ENCODE results near the gene NME7. TPM values are rescaled to one million over a fixed set of nuclear protein-coding genes. Genes with fewer than 3 reads are reported as not detected.

NME7 gene
- total RNA-seq, 1 experiment from 2014 or later = 25.2 TPM

DNA sequence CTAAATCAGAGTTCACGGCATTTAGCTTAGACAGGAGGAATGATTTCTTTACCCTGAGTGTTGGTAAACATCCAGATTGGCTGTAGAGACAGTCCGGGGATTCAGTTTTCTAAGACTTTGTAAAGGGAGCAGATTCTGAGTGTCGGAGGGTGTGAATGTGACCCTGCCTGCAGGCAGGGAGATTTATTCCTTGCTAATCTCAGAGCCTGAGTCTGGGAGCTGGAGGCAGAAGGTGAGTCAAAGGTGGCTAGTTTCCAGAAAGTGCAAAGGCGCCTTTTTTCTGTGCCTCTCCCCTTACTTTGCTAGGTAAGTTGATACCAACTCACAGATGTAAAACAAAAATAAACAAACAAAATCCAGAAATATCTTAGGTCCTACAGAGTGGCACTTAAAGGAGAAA lies 249.4 kb downstream of the NME7 start:
- H3K27ac Mint-ChIP-seq (ENCODE audit: unreplicated experiment) = peak overlapping the region; percentile 99
- no TSS peak for BruUV-seq (replicated peaks)

DNA sequence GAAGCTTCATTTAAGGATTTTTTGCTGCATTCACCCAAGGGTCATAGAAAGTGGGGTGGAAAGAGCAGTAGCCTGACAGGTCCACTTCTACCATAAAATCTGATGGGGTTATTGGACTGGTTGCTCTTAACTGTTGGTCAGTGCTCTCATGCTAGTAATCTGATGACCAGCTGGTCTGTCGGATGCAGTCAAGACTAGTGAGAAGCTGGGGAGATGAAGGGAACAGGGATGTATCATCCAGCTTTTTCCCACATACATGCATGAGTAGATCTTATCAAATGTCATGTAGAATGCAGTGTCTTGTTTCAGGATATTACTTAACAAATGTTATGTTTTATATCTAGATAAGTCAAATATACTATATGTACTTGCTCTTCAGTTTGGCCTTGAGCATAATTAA lies 250.0 kb downstream of the NME7 start:
- Mint-ChIP-seq H3K4me3 (ENCODE audit: low read depth, unreplicated experiment) (peak overlapping the region; percentile 60), H3K9me3 (ENCODE audit: low read depth, unreplicated experiment) (no peaks in the 10 kb centered on the region), H3K4me1 (ENCODE audit: low read depth, unreplicated experiment) (peaks cover 93% of the 10 kb centered on the region), H3K27ac (ENCODE audit: unreplicated experiment) (peak overlapping the region; percentile 99), H3K36me3 (ENCODE audit: insufficient read depth, unreplicated experiment) (peaks cover 99% of the 10 kb centered on the region), H3K27me3 (ENCODE audit: unreplicated experiment) (no peaks in the 10 kb centered on the region)
- intact Hi-C loops (cut with micrococcal nuclease; ENCODE audit: unreplicated experiment) = loop anchor here (2.0 kb wide), 1 partner anchor 31 kb away; no protein-coding TSS in a partner anchor
- no TSS peak for BruUV-seq (replicated peaks)
- DNase-seq = no peak
- TF ChIP-seq, protein P1, sequence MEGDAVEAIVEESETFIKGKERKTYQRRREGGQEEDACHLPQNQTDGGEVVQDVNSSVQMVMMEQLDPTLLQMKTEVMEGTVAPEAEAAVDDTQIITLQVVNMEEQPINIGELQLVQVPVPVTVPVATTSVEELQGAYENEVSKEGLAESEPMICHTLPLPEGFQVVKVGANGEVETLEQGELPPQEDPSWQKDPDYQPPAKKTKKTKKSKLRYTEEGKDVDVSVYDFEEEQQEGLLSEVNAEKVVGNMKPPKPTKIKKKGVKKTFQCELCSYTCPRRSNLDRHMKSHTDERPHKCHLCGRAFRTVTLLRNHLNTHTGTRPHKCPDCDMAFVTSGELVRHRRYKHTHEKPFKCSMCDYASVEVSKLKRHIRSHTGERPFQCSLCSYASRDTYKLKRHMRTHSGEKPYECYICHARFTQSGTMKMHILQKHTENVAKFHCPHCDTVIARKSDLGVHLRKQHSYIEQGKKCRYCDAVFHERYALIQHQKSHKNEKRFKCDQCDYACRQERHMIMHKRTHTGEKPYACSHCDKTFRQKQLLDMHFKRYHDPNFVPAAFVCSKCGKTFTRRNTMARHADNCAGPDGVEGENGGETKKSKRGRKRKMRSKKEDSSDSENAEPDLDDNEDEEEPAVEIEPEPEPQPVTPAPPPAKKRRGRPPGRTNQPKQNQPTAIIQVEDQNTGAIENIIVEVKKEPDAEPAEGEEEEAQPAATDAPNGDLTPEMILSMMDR (IDR thresholded peaks at IDR 0.05; ENCODE audit: unreplicated experiment) = no peak
- CTCF ChIA-PET = interaction anchor here (0.6 to 1.4 kb wide), 5 partner anchors 15 to 514 kb away, joined by 3 to 8 read pairs (median 3); no protein-coding TSS in a partner anchor

More for the DNA sequence above, 249.4 kb downstream of the NME7 start:
- peaks cover 99% of the 10 kb centered on the region for H3K36me3 Mint-ChIP-seq (ENCODE audit: insufficient read depth, unreplicated experiment)
- H3K27me3 Mint-ChIP-seq (ENCODE audit: unreplicated experiment) = no peaks in the 10 kb centered on the region
- H3K9me3 Mint-ChIP-seq (ENCODE audit: low read depth, unreplicated experiment) = no peaks in the 10 kb centered on the region
- intact Hi-C loops (cut with micrococcal nuclease; ENCODE audit: unreplicated experiment) = no loop called here
- H3K4me1 Mint-ChIP-seq (ENCODE audit: low read depth, unreplicated experiment) = peaks cover 95% of the 10 kb centered on the region
- peak overlapping the region; percentile 60 for H3K4me3 Mint-ChIP-seq (ENCODE audit: low read depth, unreplicated experiment)
- no peak for DNase-seq
- CTCF ChIA-PET = interaction anchor here (1.2 to 1.4 kb wide), 2 partner anchors 14 to 515 kb away, joined by 4 to 8 read pairs; no protein-coding TSS in a partner anchor
- TF ChIP-seq, protein P1 (IDR thresholded peaks at IDR 0.05; ENCODE audit: unreplicated experiment) = no peak

DNA sequence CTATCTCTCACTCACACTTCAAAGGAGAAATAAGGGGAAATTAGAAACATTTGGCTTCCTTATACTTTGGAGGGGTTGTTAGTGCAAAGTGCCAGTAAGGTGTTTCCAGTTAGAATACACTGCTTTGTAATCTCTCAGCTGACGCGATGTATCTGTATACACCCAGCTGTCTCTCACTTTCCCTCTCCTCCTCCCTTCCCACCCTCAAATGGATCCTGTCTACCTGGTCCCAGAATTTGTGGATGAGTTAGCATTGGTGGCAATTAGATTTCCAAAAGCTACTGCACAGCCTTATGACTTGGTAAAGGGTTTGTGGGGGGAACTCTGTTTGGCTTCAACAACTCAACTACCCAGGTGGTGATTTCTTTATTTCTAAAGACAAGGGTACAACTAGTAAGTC lies 250.6 kb downstream of the NME7 start:
- peak overlapping the region; percentile 99 for H3K27ac Mint-ChIP-seq (ENCODE audit: unreplicated experiment)
- H3K4me1 Mint-ChIP-seq (ENCODE audit: low read depth, unreplicated experiment) = peaks cover 93% of the 10 kb centered on the region
- intact Hi-C loops (cut with micrococcal nuclease; ENCODE audit: unreplicated experiment) = loop anchor here (2.0 kb wide), 1 partner anchor 32 kb away; no protein-coding TSS in a partner anchor
- no peaks in the 10 kb centered on the region for H3K27me3 Mint-ChIP-seq (ENCODE audit: unreplicated experiment)
- H3K36me3 Mint-ChIP-seq (ENCODE audit: insufficient read depth, unreplicated experiment) = peaks cover 99% of the 10 kb centered on the region
- peak overlapping the region; percentile 60 for H3K4me3 Mint-ChIP-seq (ENCODE audit: low read depth, unreplicated experiment)
- TF ChIP-seq, protein P1 (IDR thresholded peaks at IDR 0.05; ENCODE audit: unreplicated experiment) = no peak
- H3K9me3 Mint-ChIP-seq (ENCODE audit: low read depth, unreplicated experiment) = no peaks in the 10 kb centered on the region
- no peak for DNase-seq
- no TSS peak for BruUV-seq (replicated peaks)
- CTCF ChIA-PET = interaction anchor here (0.7 to 1.4 kb wide), 4 partner anchors 210 to 514 kb away, joined by 3 to 4 read pairs (median 4); no protein-coding TSS in a partner anchor

DNA sequence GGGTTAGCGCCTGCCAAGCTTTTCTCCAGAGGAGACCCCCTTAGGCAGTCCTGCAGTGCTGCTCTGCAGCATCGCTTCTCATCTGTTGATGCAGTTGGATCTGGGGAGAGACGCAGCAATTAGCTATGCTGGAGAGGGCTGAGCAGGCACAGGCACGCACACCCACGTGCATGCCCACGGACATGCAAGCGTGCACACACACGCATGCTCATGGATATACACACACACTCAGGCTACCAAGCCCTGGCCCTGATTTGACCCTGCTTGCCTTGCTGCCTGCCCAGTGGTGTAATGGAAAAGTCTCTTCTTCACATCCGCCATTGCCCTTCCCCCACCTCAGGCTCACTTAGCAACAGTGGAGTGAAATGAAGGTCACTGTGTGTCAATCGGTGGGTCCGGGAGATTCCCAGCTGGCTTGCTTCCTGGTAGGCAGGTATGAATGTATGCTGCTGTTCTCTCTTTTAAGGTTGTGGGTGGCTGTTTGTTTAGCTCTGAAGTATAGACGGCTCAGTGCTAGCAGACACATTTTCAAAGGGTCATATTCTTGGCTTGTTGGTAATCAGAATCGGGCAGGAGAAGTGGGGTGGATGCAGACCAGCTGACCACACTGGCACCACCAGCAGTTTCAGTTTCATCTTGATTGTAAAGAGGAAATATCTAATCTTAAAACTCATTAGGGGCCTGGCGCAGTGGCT lies 251.6 kb downstream of the NME7 start:
- Mint-ChIP-seq H3K27me3 (ENCODE audit: unreplicated experiment) (no peaks in the 10 kb centered on the region), H3K9me3 (ENCODE audit: low read depth, unreplicated experiment) (no peaks in the 10 kb centered on the region), H3K4me3 (ENCODE audit: low read depth, unreplicated experiment) (peak overlapping the region; percentile 60), H3K4me1 (ENCODE audit: low read depth, unreplicated experiment) (peaks cover 93% of the 10 kb centered on the region), H3K27ac (ENCODE audit: unreplicated experiment) (peak overlapping the region; percentile 99), H3K36me3 (ENCODE audit: insufficient read depth, unreplicated experiment) (peaks cover 99% of the 10 kb centered on the region)
- TF ChIP-seq, protein P1 (IDR thresholded peaks at IDR 0.05; ENCODE audit: unreplicated experiment) = no peak
- no TSS peak for BruUV-seq (replicated peaks)
- CTCF ChIA-PET = interaction anchor here (0.7 to 1.6 kb wide), 4 partner anchors 195 to 513 kb away, joined by 4 to 5 read pairs (median 4); no protein-coding TSS in a partner anchor
- intact Hi-C loops (cut with micrococcal nuclease; ENCODE audit: unreplicated experiment) = loop anchor here (1.0 to 2.0 kb wide), 2 partner anchors 33 to 232 kb away; no protein-coding TSS in a partner anchor
- DNase-seq = peak; percentile 96
